K562 (cell line): ENCODE results near the gene ZNF831. TPM values are rescaled to one million over a fixed set of nuclear protein-coding genes. Genes with fewer than 3 reads are reported as not detected.

Source experiments
- ATAC-seq: fragments of 200-7000 bp; cut with Tn5 transposase; 3 replicates; pipeline ENCODE4 v1.9.1; 2020; ENCODE audit warnings: moderate library complexity
- BruUV-seq: library from RNA; stranded (reverse); fragments of 400-500 nt; replicated peaks from 2 replicates; lab custom pipeline; 2021; lab: Mats Ljungman, UMichigan
- CTCF ChIA-PET: fragments of 300-600 bp; formaldehyde crosslinking; extraction: SDS; loops from one replicate; lab custom pipeline; 2021; ENCODE audit warnings: low intra/inter-chr PET ratio; lab: Yijun Ruan, JAX
- POLR2A ChIA-PET: fragments of 300-600, 350-650 bp; sonication (Branson Sonifier 250); formaldehyde crosslinking; extraction: SDS; loops from one replicate; lab custom pipeline; 2021; ENCODE audit warnings: antibody characterized with exemption, inconsistent platforms; lab: Yijun Ruan, JAX
- DNase-seq, 4 experiments: peaks; one replicate each; pipeline versions ENCODE4 v3.0.0 to v3.0.0-alpha.2; 2011 to 2018; ENCODE audit warnings: low spot score in 3 of 4, mixed read lengths in 3 of 4; ENCODE audit errors: extremely low read depth in 1 of 4
- FAIRE-seq: peaks from 2 replicates; lab custom pipeline; 2011; peaks lifted over from hg19 to GRCh38; lab: Jason Lieb, UNC
- H2AFZ ChIP-seq: 2 replicates; pipeline ENCODE4 v1.6.0; 2011; ENCODE audit warnings: low read depth, low read length, control low read depth, inconsistent platforms
- H3K27ac ChIP-seq: fragments of 200-600 bp; 3 replicates; pipeline ENCODE4 v1.8.0; 2011; ENCODE audit warnings: low read depth, mild to moderate bottlenecking, control low read depth, inconsistent platforms, low read length, moderate library complexity, mixed read lengths; ENCODE audit errors: extremely low read depth
- H3K27me3 ChIP-seq, 2 experiments: fragments of 300-600 bp in 1 of 2; 2 replicates in 1 of 2; 3 replicates in 1 of 2; pipeline versions ENCODE4 v1.6.0 to v1.8.0; 2011; ENCODE audit warnings: inconsistent platforms in 2 of 2, low read length in 2 of 2, mild to moderate bottlenecking in 1 of 2, mixed read lengths in 1 of 2, moderate library complexity in 1 of 2; ENCODE audit not compliant: control insufficient read depth in 2 of 2, insufficient read depth in 2 of 2
- H3K36me3 ChIP-seq: fragments of 300-600 bp; 3 replicates; pipeline ENCODE4 v1.8.0; 2011; ENCODE audit warnings: mild to moderate bottlenecking, low read length, inconsistent platforms; ENCODE audit not compliant: control insufficient read depth, insufficient read depth
- H3K4me1 ChIP-seq, 2 experiments: fragments of 200-600 bp in 1 of 2; replicated peaks in 1 of 2; 2 replicates in 1 of 2; 3 replicates in 1 of 2; pipeline versions ENCODE4 v1.5.1 to v1.8.0; 2011; ENCODE audit warnings: inconsistent platforms in 2 of 2, low read length in 2 of 2, mild to moderate bottlenecking in 1 of 2, mixed read lengths in 1 of 2, moderate library complexity in 1 of 2; ENCODE audit not compliant: control insufficient read depth in 2 of 2, insufficient read depth in 2 of 2
- H3K4me2 ChIP-seq: 2 replicates; pipeline ENCODE4 v1.6.1; 2011; ENCODE audit warnings: low read length, control low read depth, inconsistent platforms, mixed read lengths; ENCODE audit not compliant: insufficient read depth
- H3K4me3 ChIP-seq: fragments of 200-600 bp; sonication (generic), shearing (Covaris generic); 2 replicates; pipeline ENCODE4 v1.5.1; 2016; ENCODE audit warnings: control low read depth, inconsistent platforms
- H3K79me2 ChIP-seq: fragments of 200-600 bp; 3 replicates; pipeline ENCODE4 v1.8.0; 2011; ENCODE audit warnings: low read length, inconsistent platforms; ENCODE audit not compliant: control insufficient read depth, insufficient read depth
- H3K9ac ChIP-seq, 2 experiments: 2 replicates each; pipeline versions ENCODE4 v1.6.0 to v1.6.1; 2011; ENCODE audit warnings: low read depth in 2 of 2, low read length in 2 of 2, control low read depth in 1 of 2, inconsistent platforms in 1 of 2, mild to moderate bottlenecking in 1 of 2, mixed read lengths in 1 of 2; ENCODE audit not compliant: insufficient read depth in 1 of 2
- H3K9me1 ChIP-seq: one replicate; pipeline ENCODE4 v1.6.0; 2011; ENCODE audit warnings: inconsistent platforms, mild to moderate bottlenecking, low read length, moderate library complexity; ENCODE audit not compliant: control insufficient read depth, insufficient read depth
- H3K9me3 ChIP-seq: replicated peaks from 2 replicates; pipeline ENCODE4 v1.5.1; 2011; ENCODE audit warnings: low read depth, low read length, inconsistent platforms; ENCODE audit not compliant: control insufficient read depth, insufficient read depth
- H4K20me1 ChIP-seq: replicated peaks from 2 replicates; pipeline ENCODE4 v1.6.1; 2011; ENCODE audit warnings: low read length, inconsistent platforms, mixed read lengths; ENCODE audit not compliant: control insufficient read depth, insufficient read depth
- BHLHE40 ChIP-seq: IDR thresholded peaks from 2 replicates; pipeline ENCODE4 v1.6.1; 2011; ENCODE audit warnings: low read length, improper control_type of control experiment
- E2F5 ChIP-seq: sonication (generic); formaldehyde crosslinking; IDR thresholded peaks from 2 replicates; pipeline ENCODE4 v1.8.0; 2022; ENCODE audit warnings: mild to moderate bottlenecking, missing genetic modification reagents
- ESRRB ChIP-seq: fragments of 250-450 bp; sonication (Bioruptor Pico); IDR thresholded peaks from 2 replicates; pipeline ENCODE4 v1.5.0; 2020; ENCODE audit warnings: mild to moderate bottlenecking, moderate library complexity, borderline replicate concordance
- FOXP1 ChIP-seq: sonication (generic); formaldehyde crosslinking; IDR thresholded peaks from 2 replicates; pipeline ENCODE4 v1.8.0; 2022; ENCODE audit warnings: mild to moderate bottlenecking, missing genetic modification reagents
- SMAD1 ChIP-seq: fragments of 150-350 bp; IDR thresholded peaks from 2 replicates; pipeline ENCODE4 v1.6.1; 2014; ENCODE audit warnings: low read length, low read depth; ENCODE audit not compliant: partially characterized antibody
- TFE3 ChIP-seq: fragments of 450-650 bp; formaldehyde crosslinking; IDR thresholded peaks from 2 replicates; pipeline ENCODE4 v1.4.0; 2020; ENCODE audit warnings: mild to moderate bottlenecking, mixed read lengths
- ZFPM2 ChIP-seq: fragments of 250-450 bp; sonication (Bioruptor Pico); IDR thresholded peaks from 2 replicates; pipeline ENCODE4 v1.5.1; 2022; ENCODE audit warnings: mild to moderate bottlenecking
- WGBS: fragments of 100-300 bp; shearing (Covaris generic); methylation state at CpG from one replicate; pipeline ENCODE4 v1.1.6; 2016; ENCODE audit warnings: low coverage, mixed read lengths; ENCODE audit not compliant: insufficient coverage; ENCODE audit errors: missing lambda C conversion rate; 5-methylcytosine and 5-hydroxymethylcytosine counted together
- in situ Hi-C: fragments of 300-500 bp; cut with MboI; formaldehyde crosslinking; loops from 4 replicates; pipeline ENCODE4 v1.15.0; 2018; ENCODE audit warnings: inconsistent platforms, mixed read lengths
- intact Hi-C: fragments of 100-400 bp; cut with micrococcal nuclease; formaldehyde crosslinking; loops from 2 replicates; pipeline ENCODE4 v1.14.2; 2022
- polyA plus RNA-seq, 8 experiments: library from polyadenylated mRNA; depleted of rRNA in 4 of 8; stranded (reverse) in 5 of 8; unstranded in 3 of 8; fragments of >200 nt; fragmentation: Nextera tagmentation in 2 of 8; fragmentation: Illumina TruSeq in 1 of 8; extraction: Ambion mirVana in 2 of 8; extraction: Trizol in 1 of 8; gene quantifications; 2 replicates each; pipeline versions ENCODE4 v1.2.1 to v1.2.3, GENCODE V29; 2011 to 2014; ENCODE audit warnings: inconsistent platforms in 1 of 8, missing spikeins in 1 of 8
- total RNA-seq, 7 experiments: library from RNA; depleted of rRNA in 6 of 7; stranded (reverse); fragments of >200 nt in 6 of 7; fragmentation: Illumina TruSeq in 2 of 7; extraction: Trizol in 2 of 7; gene quantifications; 2 replicates each; pipeline versions ENCODE4 v1.2.1 to v1.2.3, GENCODE V29; 2011 to 2021; ENCODE audit warnings: low replicate concordance in 1 of 7
- TF ChIP-seq, protein P1 (sequence below), 2 experiments: fragments of 450-650 bp in 1 of 2; sonication (generic) in 1 of 2; formaldehyde crosslinking in 1 of 2; IDR thresholded peaks; 2 replicates each; pipeline versions ENCODE4 v1.7.1 to v1.9.0; 2016 to 2022; ENCODE audit warnings: inconsistent platforms in 1 of 2, mild to moderate bottlenecking in 1 of 2, missing genetic modification reagents in 1 of 2

Gene ZNF831
- total and polyA plus RNA-seq, 9 of the 15 experiments (the other 6 are each of a cell fraction or from before 2014, with no cell fraction given) = not detected

- intact Hi-C loops (no loop called here), in situ Hi-C loops (no loop called here)
- Histone ChIP-seq H4K20me1 (no peaks in the 10 kb centered on the region; the same call in 1 of the 2 replicates), H3K4me1 (no peaks in the 10 kb centered on the region), H3K4me3 (no peak overlapping the region), H2AFZ (no peak overlapping the region), H3K79me2 (no peaks in the 10 kb centered on the region), H3K27ac (no peak overlapping the region), H3K9me3 (no peaks in the 10 kb centered on the region), H3K9me1 (no peaks in the 10 kb centered on the region), H3K36me3 (no peaks in the 10 kb centered on the region), H3K4me2 (no peak overlapping the region), H3K27me3 (peaks cover 13 to 32% of the 10 kb centered on the region in 2 experiments; a peak in 4 of 5 replicates), H3K9ac (no peak overlapping the region)
- CTCF ChIA-PET = no interaction called here
- FAIRE-seq (no peak), ATAC-seq (no peak), DNase-seq (no peak)
- WGBS = 0% methylated on average over 5 of the region's 5 CpGs
- no peak for TF ChIP-seq FOXP1 (CRISPR knock-in tag)
- no peak for TF ChIP-seq BHLHE40
- no peak for TF ChIP-seq E2F5
- TF ChIP-seq SMAD1 = no peak
- no peak for TF ChIP-seq TFE3 (CRISPR knock-in tag)
- TF ChIP-seq, protein P1, sequence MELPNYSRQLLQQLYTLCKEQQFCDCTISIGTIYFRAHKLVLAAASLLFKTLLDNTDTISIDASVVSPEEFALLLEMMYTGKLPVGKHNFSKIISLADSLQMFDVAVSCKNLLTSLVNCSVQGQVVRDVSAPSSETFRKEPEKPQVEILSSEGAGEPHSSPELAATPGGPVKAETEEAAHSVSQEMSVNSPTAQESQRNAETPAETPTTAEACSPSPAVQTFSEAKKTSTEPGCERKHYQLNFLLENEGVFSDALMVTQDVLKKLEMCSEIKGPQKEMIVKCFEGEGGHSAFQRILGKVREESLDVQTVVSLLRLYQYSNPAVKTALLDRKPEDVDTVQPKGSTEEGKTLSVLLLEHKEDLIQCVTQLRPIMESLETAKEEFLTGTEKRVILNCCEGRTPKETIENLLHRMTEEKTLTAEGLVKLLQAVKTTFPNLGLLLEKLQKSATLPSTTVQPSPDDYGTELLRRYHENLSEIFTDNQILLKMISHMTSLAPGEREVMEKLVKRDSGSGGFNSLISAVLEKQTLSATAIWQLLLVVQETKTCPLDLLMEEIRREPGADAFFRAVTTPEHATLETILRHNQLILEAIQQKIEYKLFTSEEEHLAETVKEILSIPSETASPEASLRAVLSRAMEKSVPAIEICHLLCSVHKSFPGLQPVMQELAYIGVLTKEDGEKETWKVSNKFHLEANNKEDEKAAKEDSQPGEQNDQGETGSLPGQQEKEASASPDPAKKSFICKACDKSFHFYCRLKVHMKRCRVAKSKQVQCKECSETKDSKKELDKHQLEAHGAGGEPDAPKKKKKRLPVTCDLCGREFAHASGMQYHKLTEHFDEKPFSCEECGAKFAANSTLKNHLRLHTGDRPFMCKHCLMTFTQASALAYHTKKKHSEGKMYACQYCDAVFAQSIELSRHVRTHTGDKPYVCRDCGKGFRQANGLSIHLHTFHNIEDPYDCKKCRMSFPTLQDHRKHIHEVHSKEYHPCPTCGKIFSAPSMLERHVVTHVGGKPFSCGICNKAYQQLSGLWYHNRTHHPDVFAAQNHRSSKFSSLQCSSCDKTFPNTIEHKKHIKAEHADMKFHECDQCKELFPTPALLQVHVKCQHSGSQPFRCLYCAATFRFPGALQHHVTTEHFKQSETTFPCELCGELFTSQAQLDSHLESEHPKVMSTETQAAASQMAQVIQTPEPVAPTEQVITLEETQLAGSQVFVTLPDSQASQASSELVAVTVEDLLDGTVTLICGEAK (IDR thresholded peaks at IDR 0.05) = no peak
- TF ChIP-seq, protein P1 (CRISPR knock-in tag; IDR thresholded peaks at IDR 0.05) = no peak
- no peak for TF ChIP-seq ZFPM2
- no peak for TF ChIP-seq ESRRB
- POLR2A ChIA-PET = interaction anchor here (0.7 kb wide), 1 partner anchor 132 kb away, joined by 4 read pairs; no protein-coding TSS in a partner anchor
- no TSS peak for BruUV-seq
These were observed 113.3 kb downstream of the ZNF831 start for GRCh38 chr20:59276938-59277337.
